T-helper 1 cell treated with Interleukin-12 subunit alpha and Interleukin-12 subunit beta and Interleukin-4 antibody, amounts not matched to agents 30 μg/mL and 1 μg/mL, for 36 hours (primary cell): ENCODE results near the gene RBL1.
A peak's percentile ranks its signal among the peaks of the same experiment; 100 is the strongest.
"Not testable (repeated sequence)": the region's sequence is repeated elsewhere in the genome, so short reads cannot be mapped to it uniquely, and the experiment has no call there.

Experiments used
- H3K27ac Mint-ChIP-seq: one replicate; pipeline ENCODE4 v1.8.0; 2021; ENCODE audit warnings: mild to moderate bottlenecking, mixed read lengths
- H3K27me3 Mint-ChIP-seq: one replicate; pipeline ENCODE4 v1.8.0; 2021; ENCODE audit warnings: low read depth, mixed read lengths
- H3K36me3 Mint-ChIP-seq: one replicate; pipeline ENCODE4 v1.8.0; 2021; ENCODE audit warnings: low read depth, mixed read lengths
- H3K4me1 Mint-ChIP-seq: one replicate; pipeline ENCODE4 v1.8.0; 2021; ENCODE audit warnings: low read depth, mixed read lengths
- H3K4me3 Mint-ChIP-seq: one replicate; pipeline ENCODE4 v1.8.0; 2021; ENCODE audit warnings: mild to moderate bottlenecking, moderate library complexity, mixed read lengths
- H3K9me3 Mint-ChIP-seq: one replicate; pipeline ENCODE4 v1.8.0; 2021; ENCODE audit warnings: mixed read lengths

The RBL1 gene

GRCh38 chr20:37095599-37096414 is at the start of gene RBL1:
Gene RBL1, minus strand, starts transcription at chr20:37095997. Its CDS starts 69 bp downstream, at chr20:37095928.
- H3K9me3 Mint-ChIP-seq, result no peaks in the 10 kb centered on the region
- H3K27ac Mint-ChIP-seq, result peak within 1 kb of the TSS; percentile 99
- H3K36me3 Mint-ChIP-seq, result peaks cover 17% of the 10 kb centered on the region
- H3K27me3 Mint-ChIP-seq, result peaks cover 4% of the 10 kb centered on the region
- peak within 1 kb of the TSS; percentile 98 for H3K4me3 Mint-ChIP-seq
- H3K4me1 Mint-ChIP-seq, result peaks cover 23% of the 10 kb centered on the region

- no peaks in the 10 kb centered on the region for H3K9me3 Mint-ChIP-seq
- no peaks in the 10 kb centered on the region for H3K36me3 Mint-ChIP-seq
- H3K4me1 Mint-ChIP-seq, result no peaks in the 10 kb centered on the region
Measured at GRCh38 chr20:37144856-37145404, 49.1 kb upstream of the RBL1 start.

GRCh38 chr20:37142708-37143107 is 46.9 kb upstream of the RBL1 start:
- peaks cover 4% of the 10 kb centered on the region for H3K27me3 Mint-ChIP-seq
- H3K4me1 Mint-ChIP-seq, result no peaks in the 10 kb centered on the region
- H3K27ac Mint-ChIP-seq, result no peak overlapping the region
- H3K4me3 Mint-ChIP-seq, result no peak overlapping the region
- no peaks in the 10 kb centered on the region for H3K36me3 Mint-ChIP-seq
- no peaks in the 10 kb centered on the region for H3K9me3 Mint-ChIP-seq

More at GRCh38 chr20:37144856-37145404, 49.1 kb upstream of the RBL1 start:
- H3K27ac Mint-ChIP-seq, result no peak overlapping the region
- H3K4me3 Mint-ChIP-seq, result no peak overlapping the region
- no peaks in the 10 kb centered on the region for H3K27me3 Mint-ChIP-seq

- Mint-ChIP-seq H3K4me3 (no peak overlapping the region), H3K27ac (no peak overlapping the region), H3K9me3 (no peaks in the 10 kb centered on the region), H3K36me3 (no peaks in the 10 kb centered on the region), H3K27me3 (peaks cover 4% of the 10 kb centered on the region), H3K4me1 (no peaks in the 10 kb centered on the region)
Measured at GRCh38 chr20:37137547-37137946, 41.8 kb upstream of the RBL1 start.

GRCh38 chr20:37133952-37134351 is 38.2 kb upstream of the RBL1 start:
- Mint-ChIP-seq H3K27me3 (peaks cover 8% of the 10 kb centered on the region), H3K36me3 (no peaks in the 10 kb centered on the region), H3K4me3 (no peak overlapping the region), H3K4me1 (peaks cover 1% of the 10 kb centered on the region), H3K27ac (no peak overlapping the region), H3K9me3 (no peaks in the 10 kb centered on the region)

GRCh38 chr20:37131486-37131885 is 35.7 kb upstream of the RBL1 start:
- Mint-ChIP-seq H3K36me3 (no peaks in the 10 kb centered on the region), H3K27ac (no peak overlapping the region), H3K9me3 (no peaks in the 10 kb centered on the region), H3K4me1 (peaks cover 1% of the 10 kb centered on the region), H3K27me3 (peaks cover 8% of the 10 kb centered on the region), H3K4me3 (no peak overlapping the region)

GRCh38 chr20:37128803-37129202 is 33.0 kb upstream of the RBL1 start:
- H3K4me3 Mint-ChIP-seq, result no peak overlapping the region
- H3K27ac Mint-ChIP-seq, result no peak overlapping the region
- peaks cover 8% of the 10 kb centered on the region for H3K27me3 Mint-ChIP-seq
- H3K36me3 Mint-ChIP-seq, result no peaks in the 10 kb centered on the region
- H3K4me1 Mint-ChIP-seq, result peaks cover 1% of the 10 kb centered on the region
- H3K9me3 Mint-ChIP-seq, result no peaks in the 10 kb centered on the region

GRCh38 chr20:37126290-37126689 is 30.5 kb upstream of the RBL1 start:
- H3K9me3 Mint-ChIP-seq, H3K36me3 Mint-ChIP-seq, H3K4me1 Mint-ChIP-seq, H3K27me3 Mint-ChIP-seq, H3K27ac Mint-ChIP-seq, H3K4me3 Mint-ChIP-seq: not testable (repeated sequence)

GRCh38 chr20:37123441-37123840 is 27.6 kb upstream of the RBL1 start:
- Mint-ChIP-seq H3K9me3 (no peaks in the 10 kb centered on the region), H3K36me3 (no peaks in the 10 kb centered on the region), H3K4me3 (no peak overlapping the region), H3K27ac (no peak overlapping the region), H3K4me1 (no peaks in the 10 kb centered on the region), H3K27me3 (no peaks in the 10 kb centered on the region)

- Mint-ChIP-seq H3K27me3 (no peaks in the 10 kb centered on the region), H3K36me3 (no peaks in the 10 kb centered on the region), H3K9me3 (no peaks in the 10 kb centered on the region), H3K4me3 (no peak overlapping the region), H3K27ac (no peak overlapping the region), H3K4me1 (no peaks in the 10 kb centered on the region)
Measured at GRCh38 chr20:37120497-37120896, 24.7 kb upstream of the RBL1 start.

- H3K27me3 Mint-ChIP-seq, result peaks cover 8% of the 10 kb centered on the region
- no peak overlapping the region for H3K27ac Mint-ChIP-seq
- no peaks in the 10 kb centered on the region for H3K9me3 Mint-ChIP-seq
- H3K4me1 Mint-ChIP-seq, result no peaks in the 10 kb centered on the region
- no peak overlapping the region for H3K4me3 Mint-ChIP-seq
- no peaks in the 10 kb centered on the region for H3K36me3 Mint-ChIP-seq
Measured at GRCh38 chr20:37119356-37120036, 23.7 kb upstream of the RBL1 start.

- Mint-ChIP-seq H3K4me1 (no peaks in the 10 kb centered on the region), H3K27ac (no peak overlapping the region)
Measured at GRCh38 chr20:37114012-37114411, 18.2 kb upstream of the RBL1 start.

GRCh38 chr20:37111926-37112455 is 16.2 kb upstream of the RBL1 start:
- H3K27me3 Mint-ChIP-seq, result peaks cover 9% of the 10 kb centered on the region
- H3K4me3 Mint-ChIP-seq, result no peak overlapping the region
- no peaks in the 10 kb centered on the region for H3K4me1 Mint-ChIP-seq
- H3K9me3 Mint-ChIP-seq, result no peaks in the 10 kb centered on the region
- H3K36me3 Mint-ChIP-seq, result no peaks in the 10 kb centered on the region
- H3K27ac Mint-ChIP-seq, result no peak overlapping the region

More at GRCh38 chr20:37114012-37114411, 18.2 kb upstream of the RBL1 start:
- peaks cover 9% of the 10 kb centered on the region for H3K27me3 Mint-ChIP-seq
- no peaks in the 10 kb centered on the region for H3K36me3 Mint-ChIP-seq
- H3K4me3 Mint-ChIP-seq, result no peak overlapping the region
- H3K9me3 Mint-ChIP-seq, result no peaks in the 10 kb centered on the region

GRCh38 chr20:37108676-37109075 is 12.9 kb upstream of the RBL1 start:
- Mint-ChIP-seq H3K4me3 (no peak overlapping the region), H3K27me3 (no peaks in the 10 kb centered on the region), H3K27ac (no peak overlapping the region), H3K4me1 (no peaks in the 10 kb centered on the region), H3K9me3 (no peaks in the 10 kb centered on the region), H3K36me3 (no peaks in the 10 kb centered on the region)

- Mint-ChIP-seq H3K4me1 (no peaks in the 10 kb centered on the region), H3K27ac (no peak overlapping the region), H3K36me3 (no peaks in the 10 kb centered on the region), H3K27me3 (peaks cover 12% of the 10 kb centered on the region), H3K4me3 (no peak overlapping the region), H3K9me3 (no peaks in the 10 kb centered on the region)
Measured at GRCh38 chr20:37102571-37102970, 6.8 kb upstream of the RBL1 start.
